Measurements from ENCODE around the gene NME8.

NME8 gene

GRCh38 chr7:37901890-37902524, 53.6 kb downstream of the NME8 start:
- DNase-seq, result no peak

DNA sequence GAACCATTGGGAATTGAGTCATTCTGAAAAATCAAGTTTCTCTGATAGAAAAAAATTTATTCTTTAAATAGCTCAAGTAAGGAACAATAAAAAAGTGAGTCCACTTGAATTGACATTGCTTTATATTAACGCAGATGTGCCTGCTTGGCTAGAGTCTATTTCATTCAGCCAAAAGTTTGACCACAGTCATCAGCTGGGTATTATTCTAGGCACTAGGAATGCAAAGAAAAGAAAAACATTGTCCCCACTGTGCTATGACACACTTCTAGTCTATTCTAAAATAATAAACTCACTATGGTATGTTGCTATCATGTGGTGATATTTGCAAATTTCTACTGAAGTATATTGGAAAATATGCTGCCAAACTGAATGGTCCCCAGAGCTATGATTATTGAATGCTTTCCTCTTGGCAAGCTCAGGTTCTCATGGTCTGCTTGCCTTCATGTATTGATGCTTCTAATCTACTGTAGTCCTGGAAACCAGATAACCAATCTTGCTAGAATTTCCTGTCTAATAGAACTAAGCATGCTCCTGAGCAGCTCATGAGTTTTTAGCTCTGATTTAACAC, 59.9 kb downstream of the NME8 start:
- DNase-seq, result no peak

DNA sequence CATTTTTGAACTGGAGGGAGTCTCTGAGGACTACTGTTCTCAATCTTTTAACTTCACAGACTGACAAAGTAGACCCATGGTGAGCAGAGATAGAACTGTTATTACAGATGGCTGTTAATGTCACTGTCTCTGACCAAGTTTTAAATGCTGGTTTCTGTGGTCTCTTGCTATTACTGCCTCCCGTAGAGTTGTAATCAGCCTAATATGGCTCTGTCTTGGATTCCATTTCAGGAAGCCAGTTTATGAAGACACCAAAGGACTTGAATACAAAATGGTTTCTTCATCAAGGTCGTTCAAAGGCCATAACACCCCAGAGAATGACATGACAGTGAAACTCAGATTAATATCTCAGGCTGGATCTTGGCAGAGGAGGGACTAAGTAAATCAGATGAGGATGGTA, 64.4 kb downstream of the NME8 start:
- no peak for DNase-seq

DNA sequence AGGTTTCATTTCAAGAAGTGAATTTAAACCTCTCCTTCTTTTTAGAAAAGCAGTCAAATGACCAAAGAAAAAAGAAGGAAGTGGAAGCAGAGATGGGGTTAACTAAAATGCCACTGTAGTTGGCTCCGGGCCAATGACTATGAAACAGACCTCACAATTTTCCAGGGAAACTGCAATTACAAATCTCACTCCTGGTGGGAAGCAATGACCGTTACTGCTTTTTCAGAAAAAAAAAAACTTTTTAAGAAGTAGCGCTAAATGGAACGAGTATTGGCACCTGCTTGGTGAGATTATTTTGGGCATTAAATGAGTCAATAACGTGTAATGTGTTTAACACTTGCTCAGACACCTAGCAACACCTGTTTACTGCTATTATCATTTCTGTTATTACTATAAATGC, 67.0 kb downstream of the NME8 start:
- DNase-seq, result no peak

DNA sequence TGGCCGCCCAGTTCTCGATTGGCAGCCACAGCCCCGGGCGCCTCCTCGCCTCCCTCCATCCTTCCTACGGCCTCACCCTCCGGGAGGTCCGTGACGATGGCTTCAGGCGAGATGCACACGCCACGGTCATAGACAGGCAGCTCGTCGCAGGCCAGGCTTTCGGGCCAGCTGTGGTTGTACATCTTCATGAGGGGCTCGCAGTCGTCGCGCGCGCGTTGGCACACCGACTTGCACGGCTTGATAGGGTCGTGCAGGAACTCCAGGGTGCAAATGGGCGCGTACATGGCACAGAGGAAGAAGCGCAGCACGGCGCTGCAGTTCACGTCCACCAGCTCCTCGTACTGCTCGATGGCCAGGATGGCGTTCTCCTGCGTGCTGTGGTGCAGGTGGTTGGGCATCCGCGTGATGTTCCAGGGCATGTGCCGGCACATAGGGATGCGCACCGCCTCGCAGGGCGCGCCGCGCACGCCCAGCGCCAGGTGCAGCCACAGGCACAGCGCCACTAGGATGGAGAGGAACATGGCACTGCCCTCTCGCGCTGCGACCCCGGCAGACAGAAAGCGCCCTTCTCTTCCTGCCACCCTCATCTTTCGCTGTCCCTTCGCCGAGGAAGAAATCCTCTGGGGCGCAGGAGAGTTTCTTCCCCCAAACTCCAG, 67.7 kb downstream of the NME8 start:
- DNase-seq, result no peak

GRCh38 chr7:37916673-37917660, 68.6 kb downstream of the NME8 start, which contains the start of gene SFRP4:
Gene SFRP4 (minus strand): TSS chr7:37916817. CDS start chr7:37916537, 280 bp downstream.
- DNase-seq, result no peak

DNA sequence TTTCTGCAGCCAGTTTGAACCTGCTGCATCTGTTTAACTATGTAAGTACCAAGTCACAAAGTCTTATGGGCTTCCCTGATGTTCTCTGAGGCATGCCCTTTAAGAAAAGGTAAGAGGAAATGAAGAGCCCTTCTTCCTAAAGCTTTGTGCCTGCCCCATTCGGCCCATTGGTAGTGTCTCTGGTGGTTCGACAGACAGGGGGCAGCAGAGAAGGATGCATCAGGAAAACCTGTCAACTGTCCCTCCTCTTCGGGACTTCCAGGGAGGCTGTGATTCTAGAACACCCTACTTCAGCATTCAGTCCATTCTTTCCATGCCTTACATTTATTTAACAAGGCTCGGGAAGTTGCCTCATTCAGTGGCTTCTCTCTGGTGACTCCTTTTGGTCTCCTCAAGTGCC, 70.1 kb downstream of the NME8 start:
- DNase-seq, result no peak

DNA sequence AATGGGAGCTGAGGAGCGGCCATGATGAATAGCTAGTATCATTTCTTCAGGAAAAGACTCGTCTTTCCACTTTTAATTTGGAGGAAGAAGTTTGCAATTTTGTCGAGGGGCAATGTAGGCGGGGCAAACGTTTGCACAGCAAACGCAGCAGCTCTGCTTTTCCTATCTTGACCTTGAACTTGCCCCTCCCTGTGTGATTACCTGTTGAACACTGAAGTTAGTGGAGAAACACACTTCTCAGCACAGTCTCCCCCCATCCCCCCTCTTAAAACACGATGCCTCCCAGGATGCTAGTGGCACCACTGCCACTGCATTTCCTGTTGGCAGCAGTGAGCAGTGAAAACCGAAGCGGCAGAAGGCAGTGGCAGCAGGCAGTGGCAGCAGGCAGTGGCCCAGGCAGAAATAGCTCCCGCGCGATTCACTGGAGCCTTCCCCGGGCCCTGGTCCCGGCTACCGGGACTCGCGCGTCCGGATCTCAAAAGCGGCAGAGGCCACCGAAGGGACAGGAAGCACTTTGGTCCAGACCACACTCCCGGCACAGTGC, 72.0 kb downstream of the NME8 start, which contains the start of gene EPDR1:
TSS of gene EPDR1 (plus strand) at position 336 of the 544 bp plus-strand sequence. CDS start 300 bp downstream, outside the sequence.
- DNase-seq, result no peak

DNA sequence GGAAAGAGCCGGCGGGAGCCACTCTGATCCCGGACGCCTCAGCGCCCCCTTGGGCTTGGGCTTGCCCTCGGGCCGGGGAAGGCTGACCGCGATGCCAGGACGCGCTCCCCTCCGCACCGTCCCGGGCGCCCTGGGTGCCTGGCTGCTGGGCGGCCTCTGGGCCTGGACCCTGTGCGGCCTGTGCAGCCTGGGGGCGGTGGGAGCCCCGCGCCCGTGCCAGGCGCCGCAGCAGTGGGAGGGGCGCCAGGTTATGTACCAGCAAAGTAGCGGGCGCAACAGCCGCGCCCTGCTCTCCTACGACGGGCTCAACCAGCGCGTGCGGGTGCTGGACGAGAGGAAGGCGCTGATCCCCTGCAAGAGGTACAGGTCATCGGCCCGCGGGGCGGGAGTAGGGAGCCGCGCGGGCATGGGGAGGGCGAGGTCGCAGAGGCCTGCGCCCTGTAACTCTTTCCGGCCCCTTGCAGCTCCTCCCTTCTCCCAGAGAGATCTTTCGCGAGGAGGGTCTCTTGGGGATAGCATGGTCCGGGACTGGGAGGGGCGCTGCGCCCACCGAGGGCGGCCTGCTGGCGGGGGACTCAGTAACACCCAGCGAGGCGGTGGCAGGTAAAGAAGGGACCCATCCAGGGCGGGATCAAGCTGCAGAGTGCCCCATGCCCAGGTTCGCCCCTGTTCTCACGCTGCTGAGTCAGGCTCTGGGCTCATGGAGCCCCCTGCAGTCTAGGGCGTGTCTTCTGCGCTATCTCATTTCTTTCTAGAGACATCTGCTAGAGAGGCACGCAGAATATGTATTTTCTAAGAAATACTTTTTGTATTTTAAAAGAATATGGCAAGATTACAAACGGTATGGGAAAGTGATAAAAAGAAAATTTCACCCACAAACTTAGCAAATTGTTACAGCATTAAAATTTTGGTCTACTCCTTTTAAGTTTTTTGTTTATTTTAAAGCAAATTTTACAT, 72.7 kb downstream of the NME8 start:
- DNase-seq, result no peak

- DNase-seq, result no peak
These were observed 73.5 kb downstream of the NME8 start for GRCh38 chr7:37921876-37922275.

DNA sequence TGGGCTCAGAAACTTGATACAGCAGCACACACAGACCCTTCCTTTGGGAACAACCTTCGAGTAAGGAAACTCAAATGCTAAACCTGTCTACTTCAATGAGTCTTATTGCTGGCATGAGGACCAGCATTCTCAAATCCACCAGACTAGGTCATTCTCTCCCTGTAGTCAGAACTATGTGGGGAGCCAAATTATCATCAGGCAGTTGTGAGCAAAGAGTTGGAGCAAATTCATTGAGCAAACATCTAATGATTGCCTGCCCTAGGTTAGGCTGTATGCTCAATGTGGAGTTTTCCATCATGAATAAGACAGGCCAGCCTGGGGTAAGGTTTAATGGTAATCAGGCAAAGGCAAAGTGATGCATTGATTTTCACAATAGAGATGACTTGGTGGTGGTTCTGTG, 75.6 kb downstream of the NME8 start:
- no peak for DNase-seq

DNA sequence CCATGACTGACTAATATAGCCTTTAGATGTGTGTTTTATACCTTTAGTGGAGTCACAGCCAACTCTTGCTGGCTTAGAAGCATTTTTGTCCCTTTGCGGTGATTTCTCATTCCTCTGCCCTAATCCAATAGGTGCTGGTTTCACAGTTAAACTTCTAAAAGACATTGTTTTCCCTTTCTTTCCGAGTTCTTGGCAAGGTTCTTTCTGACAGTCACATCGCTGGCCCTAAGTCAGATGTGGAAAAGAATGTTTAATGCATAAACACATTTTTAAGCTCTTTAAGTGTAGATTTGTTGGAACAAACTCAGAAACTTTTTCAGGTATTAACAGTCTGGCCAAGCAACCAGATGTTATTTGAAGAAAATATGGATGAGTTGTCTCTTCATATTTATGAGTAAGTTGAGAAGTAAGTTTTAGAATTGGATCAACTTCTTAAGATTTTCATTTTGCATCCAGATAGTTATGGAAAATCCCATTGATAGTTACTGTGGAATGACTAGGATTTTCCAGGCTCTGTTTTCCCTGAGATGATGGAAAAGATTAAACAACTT, 76.2 kb downstream of the NME8 start:
- DNase-seq, result no peak

- no peak for DNase-seq
These were observed 77.2 kb downstream of the NME8 start for GRCh38 chr7:37925620-37926019.

DNA sequence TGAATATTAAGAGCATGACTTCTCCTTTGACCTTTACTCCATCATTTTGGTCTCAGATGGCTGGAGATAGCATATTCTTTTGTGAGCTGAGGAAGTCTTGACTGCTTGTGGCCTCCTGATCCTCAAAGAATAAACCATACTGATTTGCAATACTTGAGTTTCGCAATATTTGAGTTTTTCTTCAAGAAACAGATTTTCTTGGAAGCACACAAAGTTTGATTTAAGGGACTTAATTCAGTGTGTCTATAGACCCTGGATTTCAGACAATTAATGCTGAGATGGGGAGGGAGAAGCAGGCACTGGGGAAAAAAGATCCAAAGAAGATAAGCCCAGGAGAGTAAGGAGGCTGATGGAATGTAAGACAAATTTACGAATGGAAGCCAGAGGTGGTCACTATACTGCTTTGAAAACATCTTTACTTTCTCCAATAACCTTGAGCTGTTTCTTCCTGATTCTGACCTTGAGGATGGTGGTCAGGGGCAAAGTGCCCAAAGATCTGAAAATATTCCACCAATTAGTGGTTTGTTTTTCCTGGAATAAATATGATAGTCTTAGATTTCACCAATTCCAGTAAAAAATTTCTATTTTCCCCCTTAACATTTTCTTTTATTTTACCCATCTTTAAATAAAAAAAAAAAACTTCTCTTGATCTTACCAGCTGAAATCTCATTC, 79.5 kb downstream of the NME8 start:
- no peak for DNase-seq

DNA sequence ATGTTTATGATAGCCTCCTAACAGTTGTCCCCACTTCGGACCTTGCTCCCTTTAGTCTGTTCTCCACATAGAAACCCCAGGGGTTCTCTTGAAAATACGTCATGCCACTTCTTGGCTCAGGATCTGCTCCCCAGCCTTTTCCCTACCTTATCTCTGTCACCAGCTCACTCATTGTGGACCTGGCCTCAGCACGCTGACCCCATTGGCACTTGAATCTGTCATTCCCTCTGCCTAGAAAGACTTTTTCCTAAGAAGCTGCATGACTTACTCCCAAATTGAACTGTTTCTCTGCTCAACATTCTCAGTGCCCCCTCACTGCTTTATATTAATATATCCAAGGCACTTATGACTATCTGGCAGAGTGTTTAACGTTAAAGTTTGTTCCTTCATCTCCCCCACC, 80.5 kb downstream of the NME8 start:
- DNase-seq, result no peak

GRCh38 chr7:37930226-37930948, 82.0 kb downstream of the NME8 start:
- DNase-seq, result no peak

GRCh38 chr7:37932543-37932942, 84.1 kb downstream of the NME8 start:
- DNase-seq, result no peak

- DNase-seq, result no peak
These were observed 84.7 kb downstream of the NME8 start for GRCh38 chr7:37933018-37933566.

- no peak for DNase-seq
These were observed 94.7 kb downstream of the NME8 start for GRCh38 chr7:37942934-37943610.
